ENCODE results near the gene CDY1. TPM values are rescaled to one million over a fixed set of nuclear protein-coding genes. Genes with fewer than 3 reads are reported as not detected.
"Not testable (repeated sequence)": the region's sequence is repeated elsewhere in the genome, so short reads cannot be mapped to it uniquely, and the experiment has no call there.

The CDY1 gene, protein sequence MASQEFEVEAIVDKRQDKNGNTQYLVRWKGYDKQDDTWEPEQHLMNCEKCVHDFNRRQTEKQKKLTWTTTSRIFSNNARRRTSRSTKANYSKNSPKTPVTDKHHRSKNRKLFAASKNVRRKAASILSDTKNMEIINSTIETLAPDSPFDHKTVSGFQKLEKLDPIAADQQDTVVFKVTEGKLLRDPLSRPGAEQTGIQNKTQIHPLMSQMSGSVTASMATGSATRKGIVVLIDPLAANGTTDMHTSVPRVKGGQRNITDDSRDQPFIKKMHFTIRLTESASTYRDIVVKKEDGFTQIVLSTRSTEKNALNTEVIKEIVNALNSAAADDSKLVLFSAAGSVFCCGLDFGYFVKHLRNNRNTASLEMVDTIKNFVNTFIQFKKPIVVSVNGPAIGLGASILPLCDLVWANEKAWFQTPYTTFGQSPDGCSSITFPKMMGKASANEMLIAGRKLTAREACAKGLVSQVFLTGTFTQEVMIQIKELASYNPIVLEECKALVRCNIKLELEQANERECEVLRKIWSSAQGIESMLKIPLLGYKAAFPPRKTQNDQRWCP
- not detected for total RNA-seq

DNA sequence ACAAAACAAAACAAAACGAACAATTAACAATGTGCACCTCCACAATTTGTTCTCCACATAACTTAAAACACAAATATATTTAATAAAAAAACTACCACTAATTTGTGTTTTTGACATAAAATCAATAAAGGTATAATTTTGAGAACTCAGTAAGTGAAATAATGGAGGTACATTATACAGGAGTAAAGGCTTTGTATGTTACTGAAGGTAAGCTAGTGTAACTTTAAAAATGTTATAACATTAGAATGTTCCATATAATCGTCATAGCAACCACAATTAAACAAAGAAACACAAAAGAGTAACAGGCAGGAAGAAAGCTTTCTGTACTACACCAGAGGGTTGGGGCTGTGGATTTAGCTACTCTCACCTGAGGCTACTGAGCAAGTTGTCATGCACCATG, at the start of gene CDY1:
TSS of gene CDY1 (plus strand) at position 301 of the 400 bp plus-strand sequence. CDS start 326 bp downstream, outside the sequence.
- DNase-seq (ENCODE audit: low spot score); H3K4me3 ChIP-seq; H3K27ac ChIP-seq; H3K27me3 ChIP-seq; H3K9me3 ChIP-seq; H3K36me3 ChIP-seq; H3K4me1 ChIP-seq: not testable (repeated sequence)

GRCh38 chrY:25593336-25593735, 28.6 kb upstream of the CDY1 start:
- H3K9me3 ChIP-seq; H3K4me3 ChIP-seq; DNase-seq (ENCODE audit: low spot score); H3K27ac ChIP-seq; H3K27me3 ChIP-seq; H3K36me3 ChIP-seq; H3K4me1 ChIP-seq: not testable (repeated sequence)

GRCh38 chrY:25620209-25620608, 1.7 kb upstream of the CDY1 start:
- not testable (repeated sequence) for H3K27ac ChIP-seq; H3K36me3 ChIP-seq; H3K4me1 ChIP-seq; H3K4me3 ChIP-seq; H3K9me3 ChIP-seq; DNase-seq (ENCODE audit: low spot score); H3K27me3 ChIP-seq

- H3K36me3 ChIP-seq = not testable (repeated sequence)
Measured at GRCh38 chrY:25626524-25626923, 4.6 kb downstream of the CDY1 start.

DNA sequence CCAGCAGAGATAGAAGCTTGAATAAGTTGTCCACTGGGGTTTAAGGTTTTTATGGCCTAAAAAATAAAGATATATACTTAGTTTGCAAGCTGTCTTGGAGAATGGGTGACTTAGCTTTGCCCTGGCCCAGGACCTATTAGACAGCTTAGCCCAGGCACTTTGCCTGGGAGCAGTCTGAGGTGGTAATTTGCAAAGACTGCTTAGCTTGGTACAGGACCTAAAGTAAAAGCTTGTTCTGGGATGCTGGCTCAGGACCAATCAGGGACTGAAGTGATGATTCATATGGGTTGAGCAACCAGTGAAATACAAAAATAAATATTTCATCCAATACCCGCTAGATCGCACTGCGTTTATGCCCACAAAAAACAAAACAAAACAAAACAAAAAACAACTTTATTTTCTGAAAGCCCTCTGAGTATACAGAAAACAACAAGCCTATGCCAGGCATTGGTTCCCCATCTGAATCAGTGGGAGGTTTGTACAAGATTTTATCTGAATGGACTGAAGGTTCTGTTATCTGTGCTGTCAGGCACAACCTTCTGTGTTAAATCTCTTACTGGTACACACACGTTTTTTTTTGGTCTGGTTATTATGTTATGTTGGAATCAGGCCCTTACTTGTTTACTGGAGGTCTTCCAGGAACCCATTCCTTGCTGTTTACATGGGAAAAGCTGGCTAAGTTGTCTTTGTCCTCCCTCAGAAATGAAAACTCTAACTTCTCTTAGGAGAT, 8.6 kb downstream of the CDY1 start:
- H3K27ac ChIP-seq; H3K36me3 ChIP-seq; DNase-seq (ENCODE audit: low spot score); H3K27me3 ChIP-seq; H3K4me3 ChIP-seq; H3K9me3 ChIP-seq; H3K4me1 ChIP-seq: not testable (repeated sequence)

More at GRCh38 chrY:25626524-25626923, 4.6 kb downstream of the CDY1 start:
- H3K9me3 ChIP-seq; H3K4me3 ChIP-seq; DNase-seq (ENCODE audit: low spot score); H3K4me1 ChIP-seq; H3K27me3 ChIP-seq; H3K27ac ChIP-seq: not testable (repeated sequence)

- H3K9me3 ChIP-seq; H3K27me3 ChIP-seq; DNase-seq (ENCODE audit: low spot score); H3K4me3 ChIP-seq; H3K4me1 ChIP-seq; H3K36me3 ChIP-seq; H3K27ac ChIP-seq: not testable (repeated sequence)
Measured at GRCh38 chrY:25639852-25640251, 17.9 kb downstream of the CDY1 start.

DNA sequence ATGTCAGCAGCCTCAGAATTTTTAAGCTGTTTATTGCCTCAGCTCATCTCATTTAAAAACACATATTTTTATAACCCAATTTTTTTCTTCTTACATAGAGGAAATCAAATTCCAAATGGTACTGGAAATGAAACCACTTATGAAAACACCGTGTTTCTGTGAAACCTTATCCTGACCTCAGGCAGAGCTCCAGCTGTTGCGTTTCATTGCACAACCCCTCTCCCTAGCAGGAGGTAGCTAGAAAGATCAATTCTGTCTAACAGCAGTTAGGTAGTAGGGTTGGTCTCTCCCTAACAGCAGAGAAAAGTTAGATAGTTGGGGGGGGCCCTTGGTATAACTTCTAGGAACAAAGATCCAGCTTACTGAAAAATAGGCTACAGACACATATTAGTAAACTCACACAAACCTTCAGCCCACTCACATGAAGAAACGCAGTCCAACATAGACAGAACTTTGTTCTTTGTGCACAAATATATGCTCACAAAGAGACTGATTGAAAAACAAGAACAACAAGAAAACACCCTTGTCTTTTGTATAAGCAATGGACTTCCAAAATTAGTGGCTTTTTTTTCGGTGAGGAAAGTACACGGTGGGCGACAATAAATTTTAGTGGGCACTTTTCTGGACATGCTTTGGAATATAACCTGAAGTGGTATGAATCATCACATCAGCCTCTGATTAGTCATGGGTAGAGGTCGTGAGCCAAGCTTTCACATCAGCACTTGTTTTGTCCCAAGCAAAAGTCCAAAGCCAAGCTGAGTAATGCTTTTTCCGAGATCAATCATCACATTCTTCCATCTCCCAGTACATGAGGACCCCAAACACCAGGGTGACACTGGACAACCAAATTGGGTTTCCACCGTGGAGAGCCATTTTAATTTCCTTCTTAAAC, 21.4 kb downstream of the CDY1 start:
- not testable (repeated sequence) for H3K27ac ChIP-seq; H3K36me3 ChIP-seq; H3K27me3 ChIP-seq; DNase-seq (ENCODE audit: low spot score); H3K4me1 ChIP-seq; H3K9me3 ChIP-seq; H3K4me3 ChIP-seq
